ENCODE results near the gene FOSL1.

Gene FOSL1

GRCh38 chr11:65882120-65883057, 17.8 kb downstream of the FOSL1 start:
- DNase-seq (ENCODE audit: low read depth), result no peak

- DNase-seq (ENCODE audit: low read depth), result peak; percentile 41
Measured at GRCh38 chr11:65880844-65881421, 19.3 kb downstream of the FOSL1 start.

GRCh38 chr11:65880027-65880426, 20.2 kb downstream of the FOSL1 start:
- no peak for DNase-seq (ENCODE audit: low read depth)

- no peak for DNase-seq (ENCODE audit: low read depth)
Measured at GRCh38 chr11:65879617-65880016, 20.6 kb downstream of the FOSL1 start, which contains the start of gene CTSW. CTSW (plus strand) TSS chr11:65879837; CDS start chr11:65879855, 18 bp downstream.

- peak; percentile 93 for DNase-seq (ENCODE audit: low read depth)
Measured at GRCh38 chr11:65873318-65874156, 26.7 kb downstream of the FOSL1 start.

GRCh38 chr11:65872586-65873317, 27.4 kb downstream of the FOSL1 start, which contains the start of gene EFEMP2:
EFEMP2 (minus strand) TSS chr11:65872800; CDS start chr11:65872354, 446 bp downstream.
- DNase-seq (ENCODE audit: low read depth), result peak; percentile 75

GRCh38 chr11:65871811-65872548, 28.2 kb downstream of the FOSL1 start:
- DNase-seq (ENCODE audit: low read depth), result peak; percentile 60

GRCh38 chr11:65870706-65871681, 29.2 kb downstream of the FOSL1 start:
- peak; percentile 41 for DNase-seq (ENCODE audit: low read depth)

GRCh38 chr11:65870307-65870658, 29.9 kb downstream of the FOSL1 start:
- no peak for DNase-seq (ENCODE audit: low read depth)

GRCh38 chr11:65869643-65870306, 30.4 kb downstream of the FOSL1 start:
- DNase-seq (ENCODE audit: low read depth), result no peak

- DNase-seq (ENCODE audit: low read depth), result no peak
Measured at GRCh38 chr11:65868907-65869306, 31.3 kb downstream of the FOSL1 start.

GRCh38 chr11:65868076-65868667, 32.0 kb downstream of the FOSL1 start:
- no peak for DNase-seq (ENCODE audit: low read depth)

GRCh38 chr11:65867284-65868071, 32.7 kb downstream of the FOSL1 start:
- DNase-seq (ENCODE audit: low read depth), result peak; percentile 39

- DNase-seq (ENCODE audit: low read depth), result no peak
Measured at GRCh38 chr11:65866509-65867283, 33.5 kb downstream of the FOSL1 start.

- DNase-seq (ENCODE audit: low read depth), result no peak
Measured at GRCh38 chr11:65865550-65866172, 34.5 kb downstream of the FOSL1 start.

GRCh38 chr11:65864706-65865471, 35.3 kb downstream of the FOSL1 start:
- DNase-seq (ENCODE audit: low read depth), result no peak
